K562 (cell line): ENCODE measurements around the gene AUNIP. TPM values are rescaled to one million over a fixed set of nuclear protein-coding genes. Genes with fewer than 3 reads are reported as not detected.

Experiments used
- CBX1 ChIP-seq: sonication (generic); IDR thresholded peaks from 2 replicates; pipeline ENCODE4 v1.6.1; 2016; ENCODE audit warnings: antibody characterized with exemption, low read depth, mild to moderate bottlenecking
- FIP1L1 ChIP-seq: fragments of 200-400 bp; formaldehyde crosslinking; IDR thresholded peaks from 2 replicates; pipeline ENCODE4 v1.6.1; 2018; ENCODE audit warnings: mild to moderate bottlenecking, low read depth, low read length; ENCODE audit not compliant: poor library complexity, severe bottlenecking
- HDAC3 ChIP-seq: fragments of 450-650 bp; IDR thresholded peaks from 2 replicates; pipeline ENCODE4 v1.6.1; 2018; ENCODE audit warnings: borderline replicate concordance, mild to moderate bottlenecking, moderate library complexity; ENCODE audit not compliant: partially characterized antibody
- MTA2 ChIP-seq: fragments of 450-650 bp; IDR thresholded peaks from 2 replicates; pipeline ENCODE4 v1.6.1; 2016; ENCODE audit warnings: low read depth
- MYC ChIP-seq, 2 experiments: fragments of 250-450 bp in 1 of 2; sonication (Bioruptor Pico) in 1 of 2; IDR thresholded peaks; 2 replicates each; pipeline versions ENCODE4 v1.5.1 to v1.6.1; 2012 to 2021; ENCODE audit warnings: low read depth in 2 of 2, borderline replicate concordance in 1 of 2, improper control_type of control experiment in 1 of 2, low read length in 1 of 2, mild to moderate bottlenecking in 1 of 2, moderate library complexity in 1 of 2
- TCF7L2 ChIP-seq: fragments of 150-350 bp; IDR thresholded peaks from 2 replicates; pipeline ENCODE4 v1.6.1; 2016; ENCODE audit warnings: low read depth, mild to moderate bottlenecking, low read length, moderate library complexity
- polyA plus RNA-seq, 8 experiments: library from polyadenylated mRNA; depleted of rRNA in 4 of 8; stranded (reverse) in 5 of 8; unstranded in 3 of 8; fragments of >200 nt; fragmentation: Nextera tagmentation in 2 of 8; fragmentation: Illumina TruSeq in 1 of 8; extraction: Ambion mirVana in 2 of 8; extraction: Trizol in 1 of 8; gene quantifications; 2 replicates each; pipeline versions ENCODE4 v1.2.1 to v1.2.3, GENCODE V29; 2011 to 2014; ENCODE audit warnings: inconsistent platforms in 1 of 8, missing spikeins in 1 of 8
- total RNA-seq, 7 experiments: library from RNA; depleted of rRNA in 6 of 7; stranded (reverse); fragments of >200 nt in 6 of 7; fragmentation: Illumina TruSeq in 2 of 7; extraction: Trizol in 2 of 7; gene quantifications; 2 replicates each; pipeline versions ENCODE4 v1.2.1 to v1.2.3, GENCODE V29; 2011 to 2021; ENCODE audit warnings: low replicate concordance in 1 of 7
- TF ChIP-seq, protein P1 (sequence below): sonication (generic); formaldehyde crosslinking; IDR thresholded peaks from 2 replicates; pipeline ENCODE4 v1.8.1; 2023; ENCODE audit warnings: missing genetic modification reagents, mild to moderate bottlenecking, borderline replicate concordance
- TF ChIP-seq, protein P2 (sequence below): sonication (generic); formaldehyde crosslinking; IDR thresholded peaks from 2 replicates; pipeline ENCODE4 v1.8.1; 2023; ENCODE audit warnings: mild to moderate bottlenecking, missing genetic modification reagents
- TF ChIP-seq, protein P3 (sequence below): sonication (generic); formaldehyde crosslinking; IDR thresholded peaks from 2 replicates; pipeline ENCODE4 v1.9.0; 2022; ENCODE audit warnings: mild to moderate bottlenecking, missing genetic modification reagents
- TF ChIP-seq, protein P4 (sequence below), 2 experiments: IDR thresholded peaks in 1 of 2; conservative IDR thresholded peaks in 1 of 2; 2 replicates each; pipeline ENCODE4 v1.6.1; 2016; ENCODE audit warnings: low read depth in 2 of 2, mild to moderate bottlenecking in 1 of 2, missing compliant biosample characterization in 1 of 2, missing genetic modification characterization in 1 of 2, moderate library complexity in 1 of 2

Gene AUNIP
- total and polyA plus RNA-seq, 9 of the 15 experiments (the other 6 are each of a cell fraction or from before 2014, with no cell fraction given), result 12.1 to 53.8 (median 47.1) TPM

DNA sequence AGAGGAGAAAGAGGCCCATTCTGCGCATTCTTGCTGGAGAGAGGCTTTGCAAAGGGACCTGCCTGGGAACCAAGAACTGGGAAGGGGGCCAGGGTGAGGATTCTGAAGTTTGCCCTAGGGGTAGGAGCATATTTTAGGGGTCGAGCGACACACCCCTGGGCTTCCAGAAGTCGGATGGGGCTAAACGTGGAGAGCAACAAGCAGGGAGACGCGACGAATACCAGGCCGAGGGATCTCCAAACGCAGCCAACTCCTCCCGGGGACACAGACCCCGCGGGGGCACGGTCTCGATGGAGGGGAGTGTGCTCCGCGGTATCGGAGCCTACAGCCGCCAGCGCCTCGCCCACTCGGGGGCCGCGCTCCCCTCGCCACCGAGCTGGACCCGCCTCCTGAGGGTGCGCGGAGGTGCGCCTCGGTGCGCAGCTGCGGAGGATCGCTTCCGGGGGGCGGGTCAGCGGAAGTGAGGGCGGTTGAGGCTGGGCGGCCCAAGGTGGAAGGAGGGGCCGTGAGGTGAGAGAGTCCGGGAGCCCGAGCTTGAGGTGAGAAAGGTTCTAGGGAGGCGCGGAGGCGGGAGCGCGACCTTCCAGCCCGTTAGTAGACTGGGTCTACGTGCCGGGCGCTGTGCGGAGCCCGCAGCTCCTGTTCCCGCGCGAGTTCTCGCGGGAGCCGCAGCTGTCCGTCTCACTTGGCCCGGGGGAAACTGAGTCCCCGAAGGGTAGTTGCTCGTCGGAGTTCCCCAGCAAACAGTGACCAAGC, 39.6 kb downstream of the AUNIP start, which contains the start of gene MTFR1L (continued):
- TF ChIP-seq, protein P1, sequence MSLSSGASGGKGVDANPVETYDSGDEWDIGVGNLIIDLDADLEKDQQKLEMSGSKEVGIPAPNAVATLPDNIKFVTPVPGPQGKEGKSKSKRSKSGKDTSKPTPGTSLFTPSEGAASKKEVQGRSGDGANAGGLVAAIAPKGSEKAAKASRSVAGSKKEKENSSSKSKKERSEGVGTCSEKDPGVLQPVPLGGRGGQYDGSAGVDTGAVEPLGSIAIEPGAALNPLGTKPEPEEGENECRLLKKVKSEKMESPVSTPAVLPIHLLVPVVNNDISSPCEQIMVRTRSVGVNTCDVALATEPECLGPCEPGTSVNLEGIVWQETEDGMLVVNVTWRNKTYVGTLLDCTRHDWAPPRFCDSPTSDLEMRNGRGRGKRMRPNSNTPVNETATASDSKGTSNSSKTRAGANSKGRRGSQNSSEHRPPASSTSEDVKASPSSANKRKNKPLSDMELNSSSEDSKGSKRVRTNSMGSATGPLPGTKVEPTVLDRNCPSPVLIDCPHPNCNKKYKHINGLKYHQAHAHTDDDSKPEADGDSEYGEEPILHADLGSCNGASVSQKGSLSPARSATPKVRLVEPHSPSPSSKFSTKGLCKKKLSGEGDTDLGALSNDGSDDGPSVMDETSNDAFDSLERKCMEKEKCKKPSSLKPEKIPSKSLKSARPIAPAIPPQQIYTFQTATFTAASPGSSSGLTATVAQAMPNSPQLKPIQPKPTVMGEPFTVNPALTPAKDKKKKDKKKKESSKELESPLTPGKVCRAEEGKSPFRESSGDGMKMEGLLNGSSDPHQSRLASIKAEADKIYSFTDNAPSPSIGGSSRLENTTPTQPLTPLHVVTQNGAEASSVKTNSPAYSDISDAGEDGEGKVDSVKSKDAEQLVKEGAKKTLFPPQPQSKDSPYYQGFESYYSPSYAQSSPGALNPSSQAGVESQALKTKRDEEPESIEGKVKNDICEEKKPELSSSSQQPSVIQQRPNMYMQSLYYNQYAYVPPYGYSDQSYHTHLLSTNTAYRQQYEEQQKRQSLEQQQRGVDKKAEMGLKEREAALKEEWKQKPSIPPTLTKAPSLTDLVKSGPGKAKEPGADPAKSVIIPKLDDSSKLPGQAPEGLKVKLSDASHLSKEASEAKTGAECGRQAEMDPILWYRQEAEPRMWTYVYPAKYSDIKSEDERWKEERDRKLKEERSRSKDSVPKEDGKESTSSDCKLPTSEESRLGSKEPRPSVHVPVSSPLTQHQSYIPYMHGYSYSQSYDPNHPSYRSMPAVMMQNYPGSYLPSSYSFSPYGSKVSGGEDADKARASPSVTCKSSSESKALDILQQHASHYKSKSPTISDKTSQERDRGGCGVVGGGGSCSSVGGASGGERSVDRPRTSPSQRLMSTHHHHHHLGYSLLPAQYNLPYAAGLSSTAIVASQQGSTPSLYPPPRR (CRISPR knock-in tag), result no peak
- TF ChIP-seq, protein P2, sequence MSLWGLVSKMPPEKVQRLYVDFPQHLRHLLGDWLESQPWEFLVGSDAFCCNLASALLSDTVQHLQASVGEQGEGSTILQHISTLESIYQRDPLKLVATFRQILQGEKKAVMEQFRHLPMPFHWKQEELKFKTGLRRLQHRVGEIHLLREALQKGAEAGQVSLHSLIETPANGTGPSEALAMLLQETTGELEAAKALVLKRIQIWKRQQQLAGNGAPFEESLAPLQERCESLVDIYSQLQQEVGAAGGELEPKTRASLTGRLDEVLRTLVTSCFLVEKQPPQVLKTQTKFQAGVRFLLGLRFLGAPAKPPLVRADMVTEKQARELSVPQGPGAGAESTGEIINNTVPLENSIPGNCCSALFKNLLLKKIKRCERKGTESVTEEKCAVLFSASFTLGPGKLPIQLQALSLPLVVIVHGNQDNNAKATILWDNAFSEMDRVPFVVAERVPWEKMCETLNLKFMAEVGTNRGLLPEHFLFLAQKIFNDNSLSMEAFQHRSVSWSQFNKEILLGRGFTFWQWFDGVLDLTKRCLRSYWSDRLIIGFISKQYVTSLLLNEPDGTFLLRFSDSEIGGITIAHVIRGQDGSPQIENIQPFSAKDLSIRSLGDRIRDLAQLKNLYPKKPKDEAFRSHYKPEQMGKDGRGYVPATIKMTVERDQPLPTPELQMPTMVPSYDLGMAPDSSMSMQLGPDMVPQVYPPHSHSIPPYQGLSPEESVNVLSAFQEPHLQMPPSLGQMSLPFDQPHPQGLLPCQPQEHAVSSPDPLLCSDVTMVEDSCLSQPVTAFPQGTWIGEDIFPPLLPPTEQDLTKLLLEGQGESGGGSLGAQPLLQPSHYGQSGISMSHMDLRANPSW (CRISPR knock-in tag), result no peak
- TF ChIP-seq FIP1L1 (peak; percentile 85), MTA2 (no peak), MYC (IDR thresholded peaks at IDR 0.05; ENCODE audit: low read depth, low read length) (peak; percentile 43; the same call in 1 of the 2 replicates), MYC (CRISPR knock-in tag; IDR thresholded peaks at IDR 0.05; ENCODE audit: borderline replicate concordance, low read depth) (peak; percentile 32; the same call in 1 of the 2 replicates), CBX1 (no peak), TCF7L2 (no peak), HDAC3 (no peak)
- TF ChIP-seq, protein P3, sequence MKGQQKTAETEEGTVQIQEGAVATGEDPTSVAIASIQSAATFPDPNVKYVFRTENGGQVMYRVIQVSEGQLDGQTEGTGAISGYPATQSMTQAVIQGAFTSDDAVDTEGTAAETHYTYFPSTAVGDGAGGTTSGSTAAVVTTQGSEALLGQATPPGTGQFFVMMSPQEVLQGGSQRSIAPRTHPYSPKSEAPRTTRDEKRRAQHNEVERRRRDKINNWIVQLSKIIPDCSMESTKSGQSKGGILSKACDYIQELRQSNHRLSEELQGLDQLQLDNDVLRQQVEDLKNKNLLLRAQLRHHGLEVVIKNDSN (CRISPR knock-in tag), result peak; percentile 58
- TF ChIP-seq, protein P4, sequence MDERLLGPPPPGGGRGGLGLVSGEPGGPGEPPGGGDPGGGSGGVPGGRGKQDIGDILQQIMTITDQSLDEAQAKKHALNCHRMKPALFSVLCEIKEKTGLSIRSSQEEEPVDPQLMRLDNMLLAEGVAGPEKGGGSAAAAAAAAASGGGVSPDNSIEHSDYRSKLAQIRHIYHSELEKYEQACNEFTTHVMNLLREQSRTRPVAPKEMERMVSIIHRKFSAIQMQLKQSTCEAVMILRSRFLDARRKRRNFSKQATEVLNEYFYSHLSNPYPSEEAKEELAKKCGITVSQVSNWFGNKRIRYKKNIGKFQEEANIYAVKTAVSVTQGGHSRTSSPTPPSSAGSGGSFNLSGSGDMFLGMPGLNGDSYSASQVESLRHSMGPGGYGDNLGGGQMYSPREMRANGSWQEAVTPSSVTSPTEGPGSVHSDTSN (CRISPR knock-in tag; IDR thresholded peaks at IDR 0.05; ENCODE audit: low read depth), result no peak
- TF ChIP-seq, protein P4 (tag; conservative IDR thresholded peaks at IDR 0.05; ENCODE audit: low read depth), result peak; percentile 46; the same call in 1 of the 2 replicates
